ENCODE results near the gene TRAPPC3. TPM values are rescaled to one million over a fixed set of nuclear protein-coding genes. Genes with fewer than 3 reads are reported as not detected.

TRAPPC3 gene
- total RNA-seq, 2 experiments from 2014 or later = 56.7 to 56.8 TPM

- intact Hi-C loops (cut with micrococcal nuclease) = no loop called here
- Mint-ChIP-seq H3K9me3 (no peaks in the 10 kb centered on the region), H3K4me1 (ENCODE audit: low read depth) (peaks cover 9% of the 10 kb centered on the region), H3K27me3 (no peaks in the 10 kb centered on the region), H3K4me3 (no peak overlapping the region), H3K27ac (no peak overlapping the region), H3K36me3 (peaks cover 17% of the 10 kb centered on the region)
- POLR2A ChIA-PET = interaction anchor here (1.2 kb wide), 1 partner anchor 14 kb away, joined by 4 read pairs; the partner anchor contains the start of gene TRAPPC3
- CTCF ChIA-PET = interaction anchor here (0.5 to 3.8 kb wide), 18 partner anchors 10 to 241 kb away, joined by 3 to 52 read pairs (median 6); partner anchors contain the start of genes EVA1B and TRAPPC3
- no peak for DNase-seq
Observed at GRCh38 chr1:36135330-36135667, 14.0 kb downstream of the TRAPPC3 start.

- H3K27me3 Mint-ChIP-seq = no peaks in the 10 kb centered on the region
- H3K27ac Mint-ChIP-seq = no peak overlapping the region
- POLR2A ChIA-PET = interaction anchor here (1.2 kb wide), 1 partner anchor 14 kb away, joined by 4 read pairs; the partner anchor contains the start of gene TRAPPC3
- H3K4me3 Mint-ChIP-seq = no peak overlapping the region
- CTCF ChIA-PET = interaction anchor here (0.5 to 3.8 kb wide), 19 partner anchors 10 to 242 kb away, joined by 3 to 52 read pairs (median 5); partner anchors contain the start of genes EVA1B and TRAPPC3
- H3K36me3 Mint-ChIP-seq = peaks cover 12% of the 10 kb centered on the region
- no peaks in the 10 kb centered on the region for H3K9me3 Mint-ChIP-seq
- DNase-seq = peak; percentile 57
- peaks cover 3% of the 10 kb centered on the region for H3K4me1 Mint-ChIP-seq (ENCODE audit: low read depth)
- intact Hi-C loops (cut with micrococcal nuclease) = loop anchor here (1.0 kb wide), 1 partner anchor 35 kb away; no protein-coding TSS in a partner anchor
Observed at GRCh38 chr1:36134505-36135329, 14.6 kb downstream of the TRAPPC3 start.

- no peak for DNase-seq
- CTCF ChIA-PET = interaction anchor here (1.2 to 3.8 kb wide), 8 partner anchors 11 to 234 kb away, joined by 3 to 52 read pairs (median 12); partner anchors contain the start of gene TRAPPC3
- Mint-ChIP-seq H3K4me1 (ENCODE audit: low read depth) (no peaks in the 10 kb centered on the region), H3K27me3 (no peaks in the 10 kb centered on the region), H3K4me3 (no peak overlapping the region), H3K27ac (no peak overlapping the region), H3K9me3 (no peaks in the 10 kb centered on the region), H3K36me3 (peaks cover 8% of the 10 kb centered on the region)
- intact Hi-C loops (cut with micrococcal nuclease) = loop anchor here (1.0 kb wide), 1 partner anchor 35 kb away; no protein-coding TSS in a partner anchor
- POLR2A ChIA-PET = no interaction called here
Observed at GRCh38 chr1:36134031-36134430, 15.3 kb downstream of the TRAPPC3 start.

- H3K27ac Mint-ChIP-seq = no peak overlapping the region
- ChIA-PET CTCF (interaction anchor here (0.8 to 3.8 kb wide), 8 partner anchors 15 to 235 kb away, joined by 3 to 52 read pairs (median 8); partner anchors contain the start of gene TRAPPC3), POLR2A (no interaction called here)
- H3K9me3 Mint-ChIP-seq = no peaks in the 10 kb centered on the region
- H3K36me3 Mint-ChIP-seq = peaks cover 8% of the 10 kb centered on the region
- H3K4me1 Mint-ChIP-seq (ENCODE audit: low read depth) = no peaks in the 10 kb centered on the region
- DNase-seq = no peak
- no peak overlapping the region for H3K4me3 Mint-ChIP-seq
- intact Hi-C loops (cut with micrococcal nuclease) = no loop called here
- no peaks in the 10 kb centered on the region for H3K27me3 Mint-ChIP-seq
Observed at GRCh38 chr1:36133484-36133883, 15.8 kb downstream of the TRAPPC3 start.

- Mint-ChIP-seq H3K9me3 (no peaks in the 10 kb centered on the region), H3K27me3 (no peaks in the 10 kb centered on the region), H3K36me3 (peaks cover 3% of the 10 kb centered on the region), H3K27ac (no peak overlapping the region), H3K4me1 (ENCODE audit: low read depth) (no peaks in the 10 kb centered on the region), H3K4me3 (no peak overlapping the region)
- DNase-seq = no peak
- CTCF ChIA-PET = interaction anchor here (1.5 to 3.8 kb wide), 2 partner anchors 14 to 153 kb away, joined by 3 to 20 read pairs; no protein-coding TSS in a partner anchor
- POLR2A ChIA-PET = no interaction called here
- intact Hi-C loops (cut with micrococcal nuclease) = no loop called here
Observed at GRCh38 chr1:36132029-36132428, 17.3 kb downstream of the TRAPPC3 start.

GRCh38 chr1:36128905-36129206, 20.4 kb downstream of the TRAPPC3 start:
- H3K36me3 Mint-ChIP-seq = no peaks in the 10 kb centered on the region
- peaks cover 15% of the 10 kb centered on the region for H3K27me3 Mint-ChIP-seq
- intact Hi-C loops (cut with micrococcal nuclease) = no loop called here
- POLR2A ChIA-PET = no interaction called here
- DNase-seq = no peak
- H3K9me3 Mint-ChIP-seq = no peaks in the 10 kb centered on the region
- peaks cover 11% of the 10 kb centered on the region for H3K4me1 Mint-ChIP-seq (ENCODE audit: low read depth)
- CTCF ChIA-PET = interaction anchor here (1.4 kb wide), 1 partner anchor 59 kb away, joined by 3 read pairs; no protein-coding TSS in a partner anchor
- H3K27ac Mint-ChIP-seq = no peak overlapping the region
- H3K4me3 Mint-ChIP-seq = no peak overlapping the region

- Mint-ChIP-seq H3K4me3 (no peak overlapping the region), H3K27me3 (peaks cover 21% of the 10 kb centered on the region), H3K9me3 (no peaks in the 10 kb centered on the region), H3K27ac (no peak overlapping the region), H3K4me1 (ENCODE audit: low read depth) (peaks cover 14% of the 10 kb centered on the region), H3K36me3 (no peaks in the 10 kb centered on the region)
- DNase-seq = no peak
- intact Hi-C loops (cut with micrococcal nuclease) = no loop called here
- ChIA-PET POLR2A (no interaction called here), CTCF (interaction anchor here (1.4 kb wide), 1 partner anchor 60 kb away, joined by 3 read pairs; no protein-coding TSS in a partner anchor)
Observed at GRCh38 chr1:36128126-36128904, 21.0 kb downstream of the TRAPPC3 start.

- H3K36me3 Mint-ChIP-seq = no peaks in the 10 kb centered on the region
- no peak overlapping the region for H3K4me3 Mint-ChIP-seq
- no peak overlapping the region for H3K27ac Mint-ChIP-seq
- H3K27me3 Mint-ChIP-seq = peaks cover 34% of the 10 kb centered on the region
- CTCF ChIA-PET = interaction anchor here (1.4 kb wide), 1 partner anchor 61 kb away, joined by 3 read pairs; no protein-coding TSS in a partner anchor
- intact Hi-C loops (cut with micrococcal nuclease) = no loop called here
- H3K9me3 Mint-ChIP-seq = no peaks in the 10 kb centered on the region
- H3K4me1 Mint-ChIP-seq (ENCODE audit: low read depth) = peaks cover 15% of the 10 kb centered on the region
- no peak for DNase-seq
- POLR2A ChIA-PET = no interaction called here
Observed at GRCh38 chr1:36126797-36127500, 22.3 kb downstream of the TRAPPC3 start.

GRCh38 chr1:36126005-36126716, 23.1 kb downstream of the TRAPPC3 start:
- H3K9me3 Mint-ChIP-seq = no peaks in the 10 kb centered on the region
- peaks cover 37% of the 10 kb centered on the region for H3K27me3 Mint-ChIP-seq
- ChIA-PET POLR2A (no interaction called here), CTCF (no interaction called here)
- DNase-seq = no peak
- intact Hi-C loops (cut with micrococcal nuclease) = no loop called here
- H3K4me1 Mint-ChIP-seq (ENCODE audit: low read depth) = peaks cover 15% of the 10 kb centered on the region
- H3K36me3 Mint-ChIP-seq = no peaks in the 10 kb centered on the region
- H3K4me3 Mint-ChIP-seq = peak overlapping the region; percentile 4
- H3K27ac Mint-ChIP-seq = no peak overlapping the region

GRCh38 chr1:36125129-36125991, 23.9 kb downstream of the TRAPPC3 start, which contains the start of gene COL8A2:
Gene COL8A2 (minus strand): TSS chr1:36125222. CDS start chr1:36100242, 24,980 bp downstream.
- Mint-ChIP-seq H3K9me3 (no peaks in the 10 kb centered on the region), H3K27ac (no peak within 1 kb of the TSS), H3K4me1 (ENCODE audit: low read depth) (peaks cover 15% of the 10 kb centered on the region), H3K4me3 (peak within 1 kb of the TSS; percentile 4), H3K27me3 (peaks cover 37% of the 10 kb centered on the region), H3K36me3 (no peaks in the 10 kb centered on the region)
- ChIA-PET CTCF (no interaction called here), POLR2A (no interaction called here)
- intact Hi-C loops (cut with micrococcal nuclease) = no loop called here
- DNase-seq = no peak

Data from activated CD4-positive, alpha-beta memory T cell treated with anti-CD3 and anti-CD28 coated beads for 36 hours (primary cell).